ENCODE results near the gene CYYR1. TPM values are rescaled to one million over a fixed set of nuclear protein-coding genes. Genes with fewer than 3 reads are reported as not detected.

CYYR1 gene
- polyA plus RNA-seq, 1 donor: 16.7 TPM

DNA sequence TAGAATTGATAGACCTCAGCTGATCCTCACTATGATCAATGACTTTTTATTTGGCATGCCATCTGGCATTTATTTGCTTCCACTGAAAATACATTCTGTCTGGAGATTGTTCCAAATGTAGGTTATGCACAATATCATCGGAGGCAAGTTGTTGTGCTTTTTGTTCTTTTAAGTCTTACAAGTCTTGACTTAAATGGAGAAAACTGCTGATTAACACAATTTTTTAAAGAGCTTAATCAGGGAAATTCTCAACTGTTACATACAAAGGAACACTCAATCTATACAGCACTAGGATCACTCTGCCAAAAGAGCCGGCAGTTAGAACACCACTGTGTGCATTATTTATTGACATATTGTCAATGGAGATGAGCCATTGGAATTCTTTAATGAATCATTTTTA is 19.2 kb downstream of the CYYR1 start:
- DNase-seq: no peak

DNA sequence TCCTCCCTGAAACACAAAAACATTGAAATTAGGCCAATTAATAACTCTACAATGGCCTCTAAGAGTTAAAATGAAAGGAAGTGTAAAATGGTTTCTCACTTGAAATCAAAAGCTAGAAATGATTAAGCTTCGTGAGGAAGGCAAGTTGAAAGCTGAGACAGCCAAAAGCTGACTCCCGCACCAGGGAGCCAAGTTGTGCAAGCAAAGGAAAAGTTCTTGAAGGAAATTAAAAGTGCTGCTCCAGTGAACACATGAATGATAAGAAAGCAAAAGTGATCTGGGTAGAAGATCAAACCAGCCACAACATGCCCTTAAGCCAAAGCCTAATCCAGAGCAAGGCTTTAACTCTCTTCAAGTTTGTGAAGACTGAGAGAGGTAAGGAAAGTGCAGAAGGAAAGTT is 22.8 kb downstream of the CYYR1 start:
- no peak for DNase-seq

DNA sequence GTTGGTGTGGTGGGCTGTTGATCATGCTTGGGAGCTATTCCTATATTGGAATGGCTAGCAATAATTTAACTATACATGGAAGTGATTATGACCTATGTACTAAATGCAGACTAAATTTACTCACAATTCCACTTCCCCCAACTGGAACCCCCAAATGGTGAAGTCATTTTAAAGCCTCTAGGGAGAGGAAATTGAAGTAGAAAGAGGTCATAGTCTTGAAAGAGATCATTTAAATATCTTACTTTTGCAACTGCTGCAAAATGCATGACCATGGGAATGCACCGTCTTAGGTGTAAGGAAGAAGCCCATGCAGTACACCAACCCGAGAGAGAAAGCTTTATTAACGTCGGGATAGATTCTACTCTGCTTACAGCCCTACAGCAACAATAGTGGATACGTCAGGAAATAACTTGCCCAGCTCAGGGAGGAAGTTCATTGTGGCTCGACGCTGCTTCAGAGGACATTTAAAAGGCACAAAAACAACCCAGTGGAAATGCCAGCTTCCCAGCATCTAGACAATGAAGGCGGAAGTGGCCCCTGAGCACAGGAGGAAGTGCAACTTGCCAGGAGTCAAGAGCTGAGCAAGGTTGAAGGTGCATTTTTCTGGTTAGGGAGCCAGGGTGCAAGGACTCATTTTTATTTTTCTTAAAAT is 26.5 kb downstream of the CYYR1 start:
- peak; percentile 15 for DNase-seq

DNA sequence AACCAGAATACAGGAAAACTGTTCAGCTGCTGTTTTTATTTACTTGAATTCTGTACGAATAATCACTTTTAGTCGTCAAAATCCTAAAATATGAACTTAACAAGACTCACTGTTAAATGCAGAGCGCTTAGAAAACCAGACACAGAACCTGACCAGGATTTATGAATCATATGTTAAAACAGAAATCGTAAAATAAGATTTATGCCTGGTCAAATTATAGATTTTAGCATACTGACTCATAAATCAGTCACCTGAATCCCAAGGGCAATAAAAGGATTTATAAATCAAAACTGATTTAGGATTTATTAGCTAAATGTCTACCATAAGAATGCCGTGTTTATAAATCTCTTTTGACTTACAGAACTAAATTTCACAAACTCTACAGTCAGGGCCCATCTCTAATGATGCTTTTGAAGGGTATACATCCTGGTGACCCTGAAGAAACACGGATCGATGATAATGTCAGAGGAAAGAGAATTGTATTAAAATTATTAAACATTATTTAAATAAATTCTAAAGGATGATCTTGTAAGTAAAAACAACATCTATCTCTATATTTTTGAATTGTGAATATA is 28.8 kb downstream of the CYYR1 start:
- no peak for DNase-seq

GRCh38 chr21:26540651-26541050 is 32.4 kb downstream of the CYYR1 start:
- no peak for DNase-seq

DNA sequence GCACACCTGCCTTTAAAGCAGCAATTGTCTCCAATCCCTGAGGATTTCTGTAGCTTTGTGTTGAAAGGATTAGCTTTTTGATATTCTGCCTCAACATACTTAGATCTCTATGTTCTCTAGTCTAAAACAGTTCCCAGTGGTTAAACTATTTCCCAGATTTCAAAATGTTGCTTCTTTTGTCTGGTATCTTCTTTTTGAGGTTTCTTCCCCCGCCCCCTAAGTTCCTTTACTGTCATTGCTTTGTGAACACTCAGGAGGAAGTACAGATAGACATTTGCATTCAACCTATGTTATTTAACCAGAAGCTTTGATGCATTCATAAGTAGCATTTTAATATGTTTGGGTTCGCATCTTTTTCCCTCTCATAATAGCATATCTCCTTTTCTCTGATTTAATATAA is 33.5 kb downstream of the CYYR1 start:
- DNase-seq: no peak

- no peak for DNase-seq
Measured at GRCh38 chr21:26534517-26534916, 38.6 kb downstream of the CYYR1 start.

DNA sequence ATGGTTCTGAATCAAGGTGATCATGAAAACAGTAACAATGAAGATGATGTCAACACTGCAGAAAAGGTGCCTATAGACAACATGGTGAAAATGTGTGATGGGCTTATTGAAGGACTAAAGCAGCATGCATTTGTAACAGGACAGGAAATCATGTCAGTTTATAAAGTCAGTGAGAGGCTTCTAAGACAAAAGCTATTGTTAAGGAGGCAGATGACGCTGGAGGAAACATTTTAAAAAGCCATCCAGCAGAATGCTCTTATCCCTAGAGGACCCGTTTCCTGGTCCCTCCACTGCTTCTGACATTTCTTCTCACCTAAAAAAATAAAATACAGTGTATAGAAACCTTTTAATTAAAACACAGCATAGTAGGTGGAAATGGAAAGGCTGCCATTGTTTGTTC is 40.9 kb downstream of the CYYR1 start:
- no peak for DNase-seq

DNA sequence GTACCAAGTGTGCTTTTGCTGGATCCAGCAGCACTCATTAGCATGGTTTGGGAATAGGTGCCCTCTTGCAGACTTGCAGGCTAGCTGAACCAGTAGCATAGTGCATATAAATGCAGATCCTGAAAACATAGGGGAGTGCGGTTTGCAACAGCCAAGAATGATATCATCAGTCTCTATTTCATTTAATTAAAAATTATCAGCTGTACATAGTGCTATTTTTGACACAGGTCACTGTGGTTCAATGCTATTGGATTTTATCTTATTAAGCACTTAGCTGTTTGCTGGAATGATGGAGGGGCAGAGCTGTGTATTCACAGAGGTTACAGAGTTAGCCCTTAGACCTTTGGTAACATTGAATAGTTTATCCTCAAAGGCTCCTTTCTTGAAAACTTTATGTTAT is 43.6 kb downstream of the CYYR1 start:
- no peak for DNase-seq

- no peak for DNase-seq
Measured at GRCh38 chr21:26528882-26529281, 44.2 kb downstream of the CYYR1 start.

GRCh38 chr21:26522704-26523103 is 50.4 kb downstream of the CYYR1 start:
- DNase-seq: no peak

GRCh38 chr21:26519142-26519541 is 53.9 kb downstream of the CYYR1 start:
- no peak for DNase-seq

- no peak for DNase-seq
Measured at GRCh38 chr21:26515257-26515656, 57.8 kb downstream of the CYYR1 start.

DNA sequence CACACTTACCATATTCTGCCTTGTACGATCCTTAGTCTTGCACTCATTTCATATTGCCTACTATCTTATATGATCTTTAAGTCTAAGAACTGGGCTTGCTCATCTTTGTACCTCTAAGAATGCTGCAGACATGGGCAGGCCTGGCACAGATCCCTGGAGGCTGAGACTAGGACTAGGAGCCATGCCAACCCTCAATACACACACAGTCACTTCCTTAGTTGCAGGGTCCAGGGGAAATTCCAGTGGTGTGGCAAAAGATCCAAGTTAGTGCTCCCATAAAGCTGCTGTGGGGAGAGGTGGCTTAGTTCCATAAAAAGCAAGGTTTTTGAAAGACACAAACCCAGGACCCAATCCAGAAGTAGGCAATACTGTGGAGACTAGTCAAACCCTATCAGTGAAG is 59.9 kb downstream of the CYYR1 start:
- DNase-seq: no peak

DNA sequence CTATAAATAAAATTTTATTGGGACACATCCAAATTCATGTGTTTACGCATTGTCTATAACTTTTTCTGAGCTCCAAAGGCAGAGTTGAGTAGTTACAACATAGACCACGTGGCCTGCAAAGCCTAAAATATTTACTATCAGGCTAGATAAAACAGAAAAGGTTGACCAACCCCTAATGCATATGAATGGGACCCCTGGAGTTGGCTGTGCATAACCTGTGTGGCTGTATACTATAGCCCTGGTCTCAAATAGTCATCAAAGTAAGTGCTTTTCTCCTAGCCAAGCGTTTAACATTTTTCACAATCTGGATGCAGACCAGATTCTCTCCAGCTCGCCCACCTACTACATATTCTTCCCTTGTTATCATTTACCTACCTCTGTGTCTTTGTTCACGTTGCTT is 60.4 kb downstream of the CYYR1 start:
- no peak for DNase-seq

DNA sequence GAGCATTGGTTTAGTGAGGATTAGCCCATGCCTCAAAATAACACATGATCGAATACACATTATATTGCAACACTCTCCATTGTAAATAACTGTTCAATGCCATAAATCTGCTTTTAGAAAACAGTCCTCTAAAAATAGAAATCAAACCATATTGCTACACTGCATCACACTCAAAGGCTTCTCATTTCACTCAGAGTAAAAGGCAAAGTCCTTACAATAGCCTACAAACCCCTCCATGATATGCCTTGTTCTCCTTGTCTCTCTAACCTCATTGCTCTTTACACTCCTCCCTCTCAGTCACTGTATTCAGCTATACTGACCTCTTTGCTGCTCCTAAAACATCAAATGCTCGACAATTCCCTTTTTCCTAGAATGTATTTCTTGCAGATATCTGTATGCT is 64.2 kb downstream of the CYYR1 start:
- no peak for DNase-seq

GRCh38 chr21:26506956-26507355 is 66.1 kb downstream of the CYYR1 start:
- DNase-seq: no peak

- DNase-seq: no peak
Measured at GRCh38 chr21:26505211-26505610, 67.9 kb downstream of the CYYR1 start.

DNA sequence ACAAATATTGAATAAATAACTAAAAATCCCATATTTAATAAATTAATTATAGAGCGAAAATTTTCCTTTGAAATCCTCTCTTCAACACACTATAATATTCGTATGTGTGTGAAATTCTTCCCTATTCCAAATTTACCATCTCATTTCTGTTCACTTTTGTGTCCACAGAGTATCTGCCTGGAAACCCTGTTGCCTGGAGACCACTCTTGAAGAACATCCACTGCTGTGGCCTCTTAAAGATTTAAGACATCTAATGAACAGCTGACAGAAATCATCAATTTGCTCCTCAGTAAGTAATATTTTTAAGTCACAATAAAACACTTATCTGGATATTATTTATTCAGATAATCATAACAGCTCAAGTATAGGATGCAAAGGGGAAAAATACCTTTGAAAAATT is 69.7 kb downstream of the CYYR1 start:
- DNase-seq: no peak

DNA sequence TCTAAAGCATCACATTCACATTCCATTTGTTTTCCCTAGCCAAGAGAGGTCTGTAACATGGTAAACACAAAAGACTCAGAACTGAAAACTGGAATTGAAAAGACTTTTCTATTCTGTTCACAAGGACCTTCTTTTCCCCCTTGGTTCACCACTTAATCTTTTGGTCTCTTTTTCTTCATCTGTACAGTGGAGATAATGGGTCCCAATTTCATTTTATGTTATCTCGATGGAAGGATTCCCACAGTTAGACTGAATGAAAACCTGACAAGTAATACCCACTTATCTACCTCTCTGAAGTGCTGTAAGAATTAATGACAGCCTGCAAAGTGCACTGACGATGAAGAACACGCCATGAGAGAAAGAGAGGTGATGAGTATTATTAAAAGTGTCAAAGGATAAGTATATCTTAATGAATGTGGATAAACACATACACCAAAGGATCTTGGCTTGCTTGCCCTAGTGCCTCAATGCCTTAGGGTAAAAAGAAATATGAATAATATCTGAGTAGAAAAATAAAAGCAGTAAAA is 71.5 kb downstream of the CYYR1 start:
- DNase-seq: no peak

GRCh38 chr21:26499495-26499894 is 73.6 kb downstream of the CYYR1 start:
- DNase-seq: no peak

GRCh38 chr21:26495283-26495849 is 77.7 kb downstream of the CYYR1 start:
- DNase-seq: no peak

DNA sequence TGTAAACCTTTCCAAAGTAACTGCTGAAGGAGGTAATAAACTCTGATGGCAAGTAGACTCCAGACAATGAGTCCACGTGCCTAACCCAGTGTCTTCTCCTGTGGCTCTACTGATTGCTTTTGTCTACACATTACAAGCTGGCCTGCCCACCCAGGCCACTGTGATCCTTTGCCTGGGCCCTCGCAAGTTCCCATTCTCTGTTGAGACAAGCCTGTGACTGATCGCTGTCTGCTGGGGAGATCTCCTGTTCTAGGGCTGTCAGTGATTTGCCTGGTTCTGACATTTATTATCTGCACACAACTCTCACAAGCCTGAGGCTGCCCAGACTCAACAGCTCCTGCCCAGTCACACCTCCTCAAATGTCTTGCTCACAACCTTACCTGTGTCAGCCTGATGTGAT is 81.4 kb downstream of the CYYR1 start:
- no peak for DNase-seq

- DNase-seq: no peak
Measured at GRCh38 chr21:26490771-26491170, 82.3 kb downstream of the CYYR1 start.

Data from hindlimb muscle (tissue), 1 donor.